Ovary (tissue), 9 donors: ENCODE results near the gene PNMA1. TPM values are rescaled to one million over a fixed set of nuclear protein-coding genes. Genes with fewer than 3 reads are reported as not detected.

Experiments
- DNase-seq, 5 donors: peaks; one replicate each; pipeline ENCODE4 v3.0.0-alpha.2; 2019 to 2020
- H3K27ac ChIP-seq, 2 donors: fragments of 200-600 bp; one replicate each; pipeline versions ENCODE4 v1.5.1 to v1.8.0; 2019 to 2022
- H3K27me3 ChIP-seq: fragments of 200-600 bp; one replicate; pipeline ENCODE4 v1.8.0; 2022
- H3K36me3 ChIP-seq: fragments of 200-600 bp; sonication (generic); one replicate; pipeline ENCODE4 v1.5.1; 2019
- H3K4me1 ChIP-seq: one replicate; pipeline ENCODE4 v1.8.1; 2013; ENCODE audit warnings: mild to moderate bottlenecking, moderate library complexity; ENCODE audit not compliant: insufficient read depth
- H3K4me3 ChIP-seq: fragments of 200-600 bp; sonication (generic); one replicate; pipeline ENCODE4 v1.5.1; 2017
- H3K9me3 ChIP-seq, 2 donors: fragments of 200-600 bp in 1 of 2; sonication (generic) in 1 of 2; one replicate each; pipeline versions ENCODE4 v1.5.1 to v1.8.1; 2013 to 2019; ENCODE audit warnings: mild to moderate bottlenecking in 1 of 2, moderate library complexity in 1 of 2
- EP300 ChIP-seq: sonication (generic); formaldehyde crosslinking; IDR thresholded peaks from one replicate; pipeline ENCODE4 v1.6.1; 2017; ENCODE audit warnings: antibody characterized with exemption
- POLR2A ChIP-seq: fragments of 450-650 bp; IDR thresholded peaks from one replicate; pipeline ENCODE4 v1.6.1; 2017; ENCODE audit warnings: antibody characterized with exemption, mild to moderate bottlenecking, moderate library complexity
- WGBS, 3 donors: extraction: QIAGEN DNeasy Blood & Tissue Kit in 1 of 3; methylation state at CpG; one replicate each; pipeline versions ENCODE4 v1.1.5 to v1.1.7; 2013 to 2017; 5-methylcytosine and 5-hydroxymethylcytosine counted together
- intact Hi-C, 4 donors: fragments of 100-400 bp; cut with DNase I; formaldehyde crosslinking; loops; one replicate each; pipeline versions ENCODE4 v1.11.0 to v1.15.1; 2022 to 2023
- polyA plus RNA-seq, 2 donors: library from polyadenylated mRNA; stranded (reverse); fragments of 200-250 nt in 1 of 2; fragments of 350-450 nt in 1 of 2; fragmentation: Illumina TruSeq in 1 of 2; extraction: RNeasy Lipid Tissue Mini Kit (QIAGEN cat#74804) in 1 of 2; gene quantifications; one replicate each; pipeline ENCODE4 v1.2.3, GENCODE V29; 2013 to 2014
- total RNA-seq, 7 donors: library from RNA; depleted of rRNA in 2 of 7; stranded (reverse); fragments of >200 nt in 2 of 7; fragmentation: NEBNext Ultra II Directional in 3 of 7; extraction: Animal tissue kit (Norgen Biotek cat#: 25700) in 3 of 7; gene quantifications; one replicate each; pipeline versions ENCODE4 v1.1.0 to v1.2.4, GENCODE V29; 2016 to 2023
- TF ChIP-seq, protein P1 (sequence below), 3 donors: fragments of 450-650 bp in 2 of 3; fragments of 200-600 bp in 1 of 3; IDR thresholded peaks; one replicate each; pipeline versions ENCODE4 v1.5.1 to v1.8.0; 2016 to 2022; ENCODE audit warnings: antibody characterized with exemption in 3 of 3, mild to moderate bottlenecking in 1 of 3
- donor health status: DM: no; HTN: no; CAD: no; lungs with moderate emphysema.
- donor health status: DM: no; HTN: no; CAD: no.
- donor health status: Bipolar disorder and iron deficiency.
- donor health status: DM: yes; HTN: yes; CAD: no.
- donor health status: DM: no; HTN: no; CAD: no.
- donor health status: DM: yes; HTN: yes; CAD: no.

PNMA1 gene
- total and polyA plus RNA-seq, 9 donors, result 22.3 to 114 (median 84.2) TPM

DNA sequence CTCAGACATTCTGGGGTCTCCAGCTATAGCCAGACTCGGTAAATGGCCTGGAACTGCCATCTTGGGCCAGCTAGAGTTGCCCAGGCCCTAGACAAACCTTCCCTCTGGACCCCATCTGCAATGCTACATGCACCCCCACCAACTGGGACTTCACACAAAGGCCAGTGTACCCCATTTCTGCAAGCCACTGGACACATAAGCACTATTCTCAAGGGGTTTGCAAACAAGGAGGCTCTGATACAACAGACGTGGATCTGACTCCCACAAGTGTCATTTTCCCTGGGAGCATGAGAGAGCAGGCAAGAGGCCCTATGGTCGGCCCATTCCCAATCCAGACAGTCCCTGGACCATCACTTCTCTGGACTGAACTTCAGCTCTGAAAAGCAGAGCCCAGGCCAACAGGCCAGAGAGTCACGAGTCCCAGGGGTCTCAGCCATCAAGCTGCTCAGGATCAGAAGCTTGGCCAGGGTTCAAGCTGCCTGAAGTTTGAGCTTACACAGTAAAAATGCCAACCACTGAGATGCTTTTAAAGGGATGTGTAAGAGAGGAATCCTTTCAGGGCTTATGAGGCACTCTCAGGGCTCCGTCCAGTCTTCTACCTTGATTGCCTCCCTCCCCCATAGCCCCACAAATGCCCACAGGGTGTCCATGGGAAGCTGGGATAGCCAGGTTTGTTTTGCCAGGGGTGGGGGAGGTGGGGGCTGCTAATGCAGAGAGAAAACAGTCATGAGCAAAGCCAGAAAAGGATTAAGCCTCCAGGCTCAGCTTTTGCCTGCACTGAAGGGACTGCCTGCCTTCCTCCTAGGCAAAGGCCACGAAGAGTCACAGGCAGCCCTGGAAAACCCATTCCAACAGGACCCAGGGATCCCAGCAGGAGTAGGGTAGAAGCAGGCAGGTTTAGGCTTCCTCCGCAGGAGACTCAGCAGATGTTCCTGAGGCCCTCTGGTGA, 31.7 kb upstream of the PNMA1 start:
- TF ChIP-seq, protein P1, sequence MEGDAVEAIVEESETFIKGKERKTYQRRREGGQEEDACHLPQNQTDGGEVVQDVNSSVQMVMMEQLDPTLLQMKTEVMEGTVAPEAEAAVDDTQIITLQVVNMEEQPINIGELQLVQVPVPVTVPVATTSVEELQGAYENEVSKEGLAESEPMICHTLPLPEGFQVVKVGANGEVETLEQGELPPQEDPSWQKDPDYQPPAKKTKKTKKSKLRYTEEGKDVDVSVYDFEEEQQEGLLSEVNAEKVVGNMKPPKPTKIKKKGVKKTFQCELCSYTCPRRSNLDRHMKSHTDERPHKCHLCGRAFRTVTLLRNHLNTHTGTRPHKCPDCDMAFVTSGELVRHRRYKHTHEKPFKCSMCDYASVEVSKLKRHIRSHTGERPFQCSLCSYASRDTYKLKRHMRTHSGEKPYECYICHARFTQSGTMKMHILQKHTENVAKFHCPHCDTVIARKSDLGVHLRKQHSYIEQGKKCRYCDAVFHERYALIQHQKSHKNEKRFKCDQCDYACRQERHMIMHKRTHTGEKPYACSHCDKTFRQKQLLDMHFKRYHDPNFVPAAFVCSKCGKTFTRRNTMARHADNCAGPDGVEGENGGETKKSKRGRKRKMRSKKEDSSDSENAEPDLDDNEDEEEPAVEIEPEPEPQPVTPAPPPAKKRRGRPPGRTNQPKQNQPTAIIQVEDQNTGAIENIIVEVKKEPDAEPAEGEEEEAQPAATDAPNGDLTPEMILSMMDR (IDR thresholded peaks at IDR 0.05), result no peak
- TF ChIP-seq POLR2A, result no peak
- TF ChIP-seq EP300, result no peak
- intact Hi-C loops, result loop anchor here in 1 of 4 donors (10.0 kb wide), 1 partner anchor 79 kb away; no protein-coding TSS in a partner anchor
- Histone ChIP-seq H3K27ac (peak overlapping the region; percentile 21 to 82), H3K27me3 (no peaks in the 10 kb centered on the region), H3K9me3 (no peaks in the 10 kb centered on the region), H3K4me1 (peaks cover 68% of the 10 kb centered on the region), H3K36me3 (no peaks in the 10 kb centered on the region), H3K4me3 (no peak overlapping the region)
- DNase-seq, result peak in 1 of 5 donors; percentile 30
- 49 to 68% (median 58%) methylated on average over 7 of the region's 7 CpGs for WGBS, 3 donors

DNA sequence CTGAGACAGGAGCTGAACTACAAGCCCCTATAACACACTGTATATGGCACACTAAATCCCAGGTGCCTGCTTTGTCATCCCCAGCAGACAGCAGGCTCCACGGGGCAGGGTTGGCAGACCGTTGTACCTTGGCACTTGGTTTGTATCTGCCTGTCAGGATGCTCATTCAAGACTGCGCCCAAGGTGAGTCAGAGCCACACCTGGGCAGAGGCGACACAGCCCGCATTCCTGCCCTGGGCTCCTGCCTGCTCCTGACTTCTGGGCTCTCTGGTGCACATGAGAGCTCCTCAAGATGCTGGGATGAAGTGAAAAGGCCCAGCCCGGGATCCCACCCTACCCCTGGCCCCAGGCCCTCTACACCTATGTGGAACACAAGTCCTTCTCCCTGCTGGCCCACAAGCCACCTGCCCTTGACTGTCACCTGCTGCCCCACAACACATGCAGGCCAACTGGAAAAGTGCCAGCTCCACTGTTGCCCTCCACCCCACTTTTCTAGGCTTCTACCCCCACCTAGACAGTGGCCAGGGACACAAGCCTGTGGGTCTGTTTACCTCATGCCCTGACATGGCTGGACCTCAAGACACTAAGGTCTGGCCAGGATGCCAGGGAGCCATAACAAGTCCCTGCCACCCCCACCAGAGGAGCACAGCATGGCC, 30.8 kb upstream of the PNMA1 start:
- no peak for TF ChIP-seq EP300
- TF ChIP-seq, protein P1 (IDR thresholded peaks at IDR 0.05), result no peak
- TF ChIP-seq POLR2A, result no peak
- intact Hi-C loops, result loop anchor here in 2 of 4 donors (5.0 to 10.0 kb wide), 2 partner anchors 80 to 82 kb away; no protein-coding TSS in a partner anchor

DNA sequence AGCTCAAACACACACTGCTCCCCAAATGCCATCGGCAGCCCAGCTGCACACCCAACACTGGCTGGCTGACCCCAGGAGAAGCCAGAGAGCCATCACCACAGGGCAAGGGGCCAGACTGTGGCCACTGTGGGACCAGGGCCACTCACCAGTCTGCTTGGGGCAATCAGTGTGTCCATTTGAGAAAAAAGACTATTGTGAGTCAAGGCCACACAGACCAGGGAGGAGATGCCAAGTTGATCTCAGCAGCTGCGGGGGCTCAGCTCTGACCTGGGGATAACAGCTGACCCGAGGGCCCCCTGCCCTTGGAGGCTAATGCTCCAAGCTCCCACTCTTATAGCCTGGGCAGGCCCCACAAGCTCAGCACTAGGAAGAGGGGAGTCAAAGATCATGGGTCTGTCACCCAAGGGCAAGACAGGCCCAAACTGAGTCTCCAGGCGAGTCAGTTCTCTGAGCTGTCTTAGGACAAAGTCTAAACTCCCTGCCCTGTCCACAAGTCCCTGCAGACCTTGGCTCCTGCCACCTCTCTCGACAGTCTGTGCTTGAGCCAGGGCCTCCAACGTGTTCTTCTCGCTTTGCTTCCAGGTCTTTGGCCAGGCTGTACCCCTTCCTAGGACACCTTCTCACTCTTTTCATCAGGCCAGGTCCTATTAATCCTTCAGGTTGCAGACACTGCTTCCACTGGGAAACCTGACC, 30.1 kb upstream of the PNMA1 start:
- intact Hi-C loops, result loop anchor here in 2 of 4 donors (5.0 to 10.0 kb wide), 2 partner anchors 80 to 83 kb away; no protein-coding TSS in a partner anchor
- H3K27me3 ChIP-seq, result no peaks in the 10 kb centered on the region
- peak overlapping the region; percentile 50 to 82 for H3K27ac ChIP-seq
- peaks cover 68% of the 10 kb centered on the region for H3K4me1 ChIP-seq
- no peak for TF ChIP-seq POLR2A
- no peak for TF ChIP-seq EP300
- TF ChIP-seq, protein P1 (IDR thresholded peaks at IDR 0.05), result no peak
- peak in 1 of 5 donors; percentile 33 for DNase-seq
- no peaks in the 10 kb centered on the region for H3K36me3 ChIP-seq
- WGBS, 3 donors, result 42 to 48% (median 46%) methylated on average over 7 of the region's 7 CpGs
- no peaks in the 10 kb centered on the region for H3K9me3 ChIP-seq
- H3K4me3 ChIP-seq, result no peak overlapping the region

More for the DNA sequence above, 30.8 kb upstream of the PNMA1 start:
- no peaks in the 10 kb centered on the region for H3K9me3 ChIP-seq
- peak overlapping the region; percentile 21 to 82 for H3K27ac ChIP-seq
- no peaks in the 10 kb centered on the region for H3K27me3 ChIP-seq
- peaks cover 69% of the 10 kb centered on the region for H3K4me1 ChIP-seq
- peak in 1 of 5 donors; percentile 37 for DNase-seq
- H3K4me3 ChIP-seq, result no peak overlapping the region
- H3K36me3 ChIP-seq, result no peaks in the 10 kb centered on the region
- 66 to 78% (median 76%) methylated on average over 6 of the region's 6 CpGs for WGBS, 3 donors

DNA sequence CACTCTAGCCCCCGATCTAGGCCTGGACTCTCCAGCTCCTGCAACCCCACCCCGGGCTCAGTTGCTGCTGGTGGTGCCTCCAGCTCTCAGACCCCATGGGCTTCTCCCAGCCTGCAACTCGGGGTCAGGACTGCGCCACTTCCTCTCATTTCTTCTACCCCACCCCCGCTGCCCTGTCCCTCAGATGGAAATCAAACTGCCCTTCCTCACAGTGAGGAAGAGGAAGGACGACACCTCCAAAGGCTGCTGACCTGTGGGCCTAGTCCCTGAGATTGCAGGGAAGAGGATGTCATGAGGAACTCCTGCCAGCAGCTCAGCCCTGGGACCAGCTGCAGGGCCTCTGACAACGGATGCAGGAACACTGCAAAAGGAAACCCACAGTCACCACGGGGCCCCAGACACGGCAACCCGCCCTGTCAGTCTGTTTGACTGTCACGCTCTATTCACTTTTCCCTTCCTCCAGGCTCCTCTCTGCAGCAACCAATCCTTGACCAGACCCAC, 29.3 kb upstream of the PNMA1 start:
- Histone ChIP-seq H3K4me3 (no peak overlapping the region), H3K36me3 (no peaks in the 10 kb centered on the region), H3K4me1 (peaks cover 68% of the 10 kb centered on the region), H3K9me3 (no peaks in the 10 kb centered on the region), H3K27me3 (no peaks in the 10 kb centered on the region), H3K27ac (peak overlapping the region; percentile 23 to 82)
- WGBS, 3 donors, result 52 to 57% (median 56%) methylated on average over 11 of the region's 11 CpGs
- intact Hi-C loops, result loop anchor here in 2 of 4 donors (5.0 to 10.0 kb wide), 2 partner anchors 81 to 84 kb away; no protein-coding TSS in a partner anchor
- no peak for TF ChIP-seq POLR2A
- no peak for TF ChIP-seq EP300
- TF ChIP-seq, protein P1 (IDR thresholded peaks at IDR 0.05), result no peak
- peak in 1 of 5 donors; percentile 27 for DNase-seq
